Activated effector memory CD4-positive, alpha-beta T cell treated with Interleukin-2 at 50 U/mL for 16 hours (primary cell): ENCODE results near the gene ABCA10.
"Not testable (repeated sequence)": the region's sequence is repeated elsewhere in the genome, so short reads cannot be mapped to it uniquely, and the experiment has no call there.

Experiments used
- DNase-seq: peaks from one replicate; pipeline ENCODE4 v3.0.0-alpha.2; 2020

Gene ABCA10

GRCh38 chr17:69228576-69228975 is at the start of gene ABCA10:
Gene ABCA10 (minus strand): TSS chr17:69228824. CDS start chr17:69225358, 3,466 bp downstream.
- no peak for DNase-seq

GRCh38 chr17:69276279-69276678 is 47.7 kb upstream of the ABCA10 start:
- DNase-seq: not testable (repeated sequence)

- no peak for DNase-seq
Measured at GRCh38 chr17:69275751-69276150, 47.1 kb upstream of the ABCA10 start.

- no peak for DNase-seq
Measured at GRCh38 chr17:69271023-69271422, 42.4 kb upstream of the ABCA10 start.

GRCh38 chr17:69269131-69269998 is 40.7 kb upstream of the ABCA10 start:
- no peak for DNase-seq

- DNase-seq: no peak
Measured at GRCh38 chr17:69268543-69269014, 40.0 kb upstream of the ABCA10 start.

- DNase-seq: no peak
Measured at GRCh38 chr17:69267219-69267618, 38.6 kb upstream of the ABCA10 start.

GRCh38 chr17:69265873-69266272 is 37.2 kb upstream of the ABCA10 start:
- DNase-seq: no peak

GRCh38 chr17:69254187-69254586 is 25.6 kb upstream of the ABCA10 start:
- no peak for DNase-seq

- no peak for DNase-seq
Measured at GRCh38 chr17:69250641-69251040, 22.0 kb upstream of the ABCA10 start.

GRCh38 chr17:69246726-69247375 is 18.2 kb upstream of the ABCA10 start:
- no peak for DNase-seq

GRCh38 chr17:69246202-69246601 is 17.6 kb upstream of the ABCA10 start:
- no peak for DNase-seq

- DNase-seq: no peak
Measured at GRCh38 chr17:69245617-69246016, 17.0 kb upstream of the ABCA10 start.

GRCh38 chr17:69239611-69240600 is 11.3 kb upstream of the ABCA10 start:
- DNase-seq: no peak

GRCh38 chr17:69236946-69237345 is 8.3 kb upstream of the ABCA10 start:
- no peak for DNase-seq

- DNase-seq: no peak
Measured at GRCh38 chr17:69236464-69236863, 7.8 kb upstream of the ABCA10 start.

GRCh38 chr17:69235338-69236058 is 6.9 kb upstream of the ABCA10 start:
- peak; percentile 8 for DNase-seq

- no peak for DNase-seq
Measured at GRCh38 chr17:69232650-69233049, 4.0 kb upstream of the ABCA10 start.

- DNase-seq: no peak
Measured at GRCh38 chr17:69231521-69231920, 2.9 kb upstream of the ABCA10 start.

GRCh38 chr17:69230939-69231338 is 2.3 kb upstream of the ABCA10 start:
- DNase-seq: no peak

GRCh38 chr17:69228018-69228417 is 606 bp downstream of the ABCA10 start:
- DNase-seq: no peak

- no peak for DNase-seq
Measured at GRCh38 chr17:69227541-69227940, 1.1 kb downstream of the ABCA10 start.
